GM23338 (cell line): ENCODE results near the gene VWA2. TPM values are rescaled to one million over a fixed set of nuclear protein-coding genes. Genes with fewer than 3 reads are reported as not detected.

Experiments
- ATAC-seq: fragments of 200-7000 bp; cut with Tn5 transposase; 3 replicates; pipeline ENCODE4 v1.9.1; 2020
- DNase-seq: peaks from one replicate; pipeline ENCODE4 v3.0.0-alpha.2; 2015; ENCODE audit warnings: low spot score
- H2AFZ ChIP-seq: fragments of 200-600 bp; sonication (generic); 2 replicates; pipeline ENCODE4 v1.8.0; 2016; ENCODE audit warnings: antibody characterized with exemption, mild to moderate bottlenecking, moderate library complexity
- H3F3A ChIP-seq: fragments of 200-600 bp; sonication (generic); replicated peaks from 2 replicates; pipeline ENCODE4 v1.8.0; 2017; ENCODE audit warnings: antibody characterized with exemption, mixed run types, low read depth
- H3K27ac ChIP-seq: fragments of 200-600 bp; sonication (generic); 2 replicates; pipeline ENCODE4 v1.6.1; 2016; ENCODE audit warnings: low read depth
- H3K27me3 ChIP-seq: fragments of 200-600 bp; sonication (generic); 2 replicates; pipeline ENCODE4 v1.8.0; 2016; ENCODE audit warnings: mild to moderate bottlenecking, mixed run types, moderate library complexity; ENCODE audit not compliant: insufficient read depth
- H3K36me3 ChIP-seq: fragments of 200-600 bp; sonication (generic); 2 replicates; pipeline ENCODE4 v1.8.0; 2016; ENCODE audit warnings: mild to moderate bottlenecking; ENCODE audit not compliant: insufficient read depth
- H3K4me1 ChIP-seq: fragments of 200-600 bp; sonication (generic); 2 replicates; pipeline ENCODE4 v1.8.0; 2016; ENCODE audit warnings: mild to moderate bottlenecking, moderate library complexity; ENCODE audit not compliant: insufficient read depth
- H3K4me2 ChIP-seq: fragments of 200-600 bp; sonication (generic); 2 replicates; pipeline ENCODE4 v1.7.1; 2017; ENCODE audit warnings: mixed run types
- H3K4me3 ChIP-seq: fragments of 200-600 bp; sonication (generic); 2 replicates; pipeline ENCODE4 v1.6.1; 2016; ENCODE audit warnings: mixed run types
- H3K79me2 ChIP-seq: fragments of 200-600 bp; sonication (generic); replicated peaks from 2 replicates; pipeline ENCODE4 v1.8.0; 2017; ENCODE audit warnings: mild to moderate bottlenecking; ENCODE audit not compliant: insufficient read depth
- H3K9me2 ChIP-seq: fragments of 200-600 bp; sonication (generic); 2 replicates; pipeline ENCODE4 v1.8.0; 2017; ENCODE audit not compliant: insufficient read depth
- H4K20me1 ChIP-seq: fragments of 200-600 bp; sonication (generic); replicated peaks from 2 replicates; pipeline ENCODE4 v1.8.0; 2017; ENCODE audit warnings: mild to moderate bottlenecking; ENCODE audit not compliant: insufficient read depth
- H3K27ac Mint-ChIP-seq: 2 replicates; pipeline ENCODE4 v1.8.0; 2020; ENCODE audit warnings: inconsistent platforms, mild to moderate bottlenecking, moderate library complexity, mixed read lengths
- H3K27me3 Mint-ChIP-seq: 3 replicates; pipeline ENCODE4 v1.8.0; 2022; ENCODE audit warnings: low read depth, mild to moderate bottlenecking, moderate library complexity, mixed read lengths, inconsistent platforms; ENCODE audit not compliant: insufficient read depth, poor library complexity
- H3K36me3 Mint-ChIP-seq: 3 replicates; pipeline ENCODE4 v1.8.0; 2021; ENCODE audit warnings: low read depth, mild to moderate bottlenecking, inconsistent platforms, moderate library complexity, mixed read lengths
- H3K4me1 Mint-ChIP-seq: 3 replicates; pipeline ENCODE4 v1.8.0; 2020; ENCODE audit warnings: mild to moderate bottlenecking, inconsistent platforms, mixed read lengths
- H3K4me3 Mint-ChIP-seq: 3 replicates; pipeline ENCODE4 v1.8.0; 2021; ENCODE audit warnings: moderate library complexity, mild to moderate bottlenecking, inconsistent platforms, mixed read lengths
- H3K9me3 Mint-ChIP-seq: 3 replicates; pipeline ENCODE4 v1.8.0; 2020; ENCODE audit warnings: moderate library complexity, mild to moderate bottlenecking, inconsistent platforms, mixed read lengths
- CREB1 ChIP-seq: fragments of 250-450 bp; sonication (Bioruptor Pico); IDR thresholded peaks from 2 replicates; pipeline ENCODE4 v1.5.0; 2020; ENCODE audit warnings: low read depth, mild to moderate bottlenecking, moderate library complexity
- CTCF ChIP-seq, 2 experiments: fragments of 200-600 bp in 1 of 2; sonication (generic) in 1 of 2; conservative IDR thresholded peaks; 2 replicates each; pipeline versions ENCODE4 v1.5.1 to v1.6.1; 2016 to 2017; ENCODE audit warnings: antibody characterized with exemption in 2 of 2, low read depth in 2 of 2, mild to moderate bottlenecking in 2 of 2, moderate library complexity in 1 of 2
- EZH2 ChIP-seq: fragments of 200-600 bp; sonication (generic); IDR thresholded peaks from one replicate; pipeline ENCODE4 v1.8.0; 2017; ENCODE audit warnings: antibody characterized with exemption, mild to moderate bottlenecking, low read depth; ENCODE audit not compliant: unreplicated experiment
- EZH2phosphoT487 ChIP-seq: fragments of 200-600 bp; sonication (generic); IDR thresholded peaks from one replicate; pipeline ENCODE4 v1.8.1; 2018; ENCODE audit warnings: antibody characterized with exemption; ENCODE audit not compliant: unreplicated experiment
- JUNB ChIP-seq: IDR thresholded peaks from one replicate; pipeline ENCODE4 v1.6.1; 2016; ENCODE audit warnings: antibody characterized with exemption; ENCODE audit not compliant: unreplicated experiment
- NANOG ChIP-seq: IDR thresholded peaks from 2 replicates; pipeline ENCODE4 v1.6.1; 2016; ENCODE audit warnings: antibody characterized with exemption, borderline replicate concordance
- POLR2AphosphoS5 ChIP-seq: IDR thresholded peaks from 2 replicates; pipeline ENCODE4 v1.6.1; 2016; ENCODE audit warnings: antibody characterized with exemption, low read depth
- STAT1 ChIP-seq: IDR thresholded peaks from one replicate; pipeline ENCODE4 v1.6.1; 2016; ENCODE audit warnings: antibody characterized with exemption; ENCODE audit not compliant: unreplicated experiment
- ZNF114 ChIP-seq: fragments of 250-450 bp; sonication (Bioruptor Pico); IDR thresholded peaks from 2 replicates; pipeline ENCODE4 v1.5.0; 2020; ENCODE audit warnings: mild to moderate bottlenecking, moderate library complexity
- ZNF331 ChIP-seq: fragments of 250-450 bp; sonication (Bioruptor Pico); IDR thresholded peaks from 2 replicates; pipeline ENCODE4 v1.5.0; 2020; ENCODE audit warnings: low read depth, mild to moderate bottlenecking, moderate library complexity
- polyA plus RNA-seq: library from polyadenylated mRNA; unstranded; fragments of >200 nt; fragmentation: Nextera tagmentation; extraction: Ambion mirVana; gene quantifications from 2 replicates; pipeline ENCODE4 v1.2.1, GENCODE V29; 2016
- total RNA-seq: library from RNA; depleted of rRNA; stranded (reverse); fragments of >200 nt; shearing (Covaris generic); gene quantifications from 2 replicates; pipeline ENCODE4 v1.2.3, GENCODE V29; 2014
- TF ChIP-seq, protein P1 (sequence below): IDR thresholded peaks from one replicate; pipeline ENCODE4 v1.6.1; 2018; ENCODE audit warnings: antibody characterized with exemption; ENCODE audit not compliant: unreplicated experiment
- TF ChIP-seq, protein P2 (sequence below): IDR thresholded peaks from 2 replicates; pipeline ENCODE4 v1.6.1; 2016; ENCODE audit warnings: antibody characterized with exemption
- TF ChIP-seq, protein P3 (sequence below): fragments of 250-450 bp; sonication (Bioruptor Pico); IDR thresholded peaks from 2 replicates; pipeline ENCODE4 v1.5.0; 2020; ENCODE audit warnings: mild to moderate bottlenecking, moderate library complexity

VWA2 gene
- total and polyA plus RNA-seq, 2 experiments from 2014 or later = 0.48 to 3.7 TPM

- H3K27ac Mint-ChIP-seq = no peak overlapping the region
- H3K4me1 Mint-ChIP-seq = peaks cover 4% of the 10 kb centered on the region
- no peaks in the 10 kb centered on the region for H3K9me3 Mint-ChIP-seq
These were observed 76.7 kb downstream of the VWA2 start for GRCh38 chr10:114315566-114316420.

More at GRCh38 chr10:114315566-114316420, 76.7 kb downstream of the VWA2 start:
- no peaks in the 10 kb centered on the region for H3F3A ChIP-seq
- ATAC-seq = no peak
- H4K20me1 ChIP-seq = no peaks in the 10 kb centered on the region
- H3K4me2 ChIP-seq = no peak overlapping the region
- 0 out of 2 replicates have a peak, but pooled peaks cover 4% of the 10 kb centered on the region for H3K4me1 ChIP-seq
- H3K4me3 Mint-ChIP-seq = no peak overlapping the region
- no peak overlapping the region for H3K4me3 ChIP-seq
- DNase-seq = no peak
- no peak overlapping the region for H3K27ac ChIP-seq
- H2AFZ ChIP-seq = no peak overlapping the region
- no peak for TF ChIP-seq EZH2
- TF ChIP-seq JUNB = no peak
- no peak for TF ChIP-seq ZNF114 (CRISPR knock-in tag)
- TF ChIP-seq, protein P1, sequence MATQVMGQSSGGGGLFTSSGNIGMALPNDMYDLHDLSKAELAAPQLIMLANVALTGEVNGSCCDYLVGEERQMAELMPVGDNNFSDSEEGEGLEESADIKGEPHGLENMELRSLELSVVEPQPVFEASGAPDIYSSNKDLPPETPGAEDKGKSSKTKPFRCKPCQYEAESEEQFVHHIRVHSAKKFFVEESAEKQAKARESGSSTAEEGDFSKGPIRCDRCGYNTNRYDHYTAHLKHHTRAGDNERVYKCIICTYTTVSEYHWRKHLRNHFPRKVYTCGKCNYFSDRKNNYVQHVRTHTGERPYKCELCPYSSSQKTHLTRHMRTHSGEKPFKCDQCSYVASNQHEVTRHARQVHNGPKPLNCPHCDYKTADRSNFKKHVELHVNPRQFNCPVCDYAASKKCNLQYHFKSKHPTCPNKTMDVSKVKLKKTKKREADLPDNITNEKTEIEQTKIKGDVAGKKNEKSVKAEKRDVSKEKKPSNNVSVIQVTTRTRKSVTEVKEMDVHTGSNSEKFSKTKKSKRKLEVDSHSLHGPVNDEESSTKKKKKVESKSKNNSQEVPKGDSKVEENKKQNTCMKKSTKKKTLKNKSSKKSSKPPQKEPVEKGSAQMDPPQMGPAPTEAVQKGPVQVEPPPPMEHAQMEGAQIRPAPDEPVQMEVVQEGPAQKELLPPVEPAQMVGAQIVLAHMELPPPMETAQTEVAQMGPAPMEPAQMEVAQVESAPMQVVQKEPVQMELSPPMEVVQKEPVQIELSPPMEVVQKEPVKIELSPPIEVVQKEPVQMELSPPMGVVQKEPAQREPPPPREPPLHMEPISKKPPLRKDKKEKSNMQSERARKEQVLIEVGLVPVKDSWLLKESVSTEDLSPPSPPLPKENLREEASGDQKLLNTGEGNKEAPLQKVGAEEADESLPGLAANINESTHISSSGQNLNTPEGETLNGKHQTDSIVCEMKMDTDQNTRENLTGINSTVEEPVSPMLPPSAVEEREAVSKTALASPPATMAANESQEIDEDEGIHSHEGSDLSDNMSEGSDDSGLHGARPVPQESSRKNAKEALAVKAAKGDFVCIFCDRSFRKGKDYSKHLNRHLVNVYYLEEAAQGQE = no peak
- no peak for TF ChIP-seq NANOG
- TF ChIP-seq, protein P2, sequence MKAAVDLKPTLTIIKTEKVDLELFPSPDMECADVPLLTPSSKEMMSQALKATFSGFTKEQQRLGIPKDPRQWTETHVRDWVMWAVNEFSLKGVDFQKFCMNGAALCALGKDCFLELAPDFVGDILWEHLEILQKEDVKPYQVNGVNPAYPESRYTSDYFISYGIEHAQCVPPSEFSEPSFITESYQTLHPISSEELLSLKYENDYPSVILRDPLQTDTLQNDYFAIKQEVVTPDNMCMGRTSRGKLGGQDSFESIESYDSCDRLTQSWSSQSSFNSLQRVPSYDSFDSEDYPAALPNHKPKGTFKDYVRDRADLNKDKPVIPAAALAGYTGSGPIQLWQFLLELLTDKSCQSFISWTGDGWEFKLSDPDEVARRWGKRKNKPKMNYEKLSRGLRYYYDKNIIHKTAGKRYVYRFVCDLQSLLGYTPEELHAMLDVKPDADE = no peak
- TF ChIP-seq ZNF331 = no peak
- no peak for TF ChIP-seq CTCF (conservative IDR thresholded peaks at IDR 0.05; ENCODE audit: low read depth in 2 of 2)
- TF ChIP-seq, protein P3, sequence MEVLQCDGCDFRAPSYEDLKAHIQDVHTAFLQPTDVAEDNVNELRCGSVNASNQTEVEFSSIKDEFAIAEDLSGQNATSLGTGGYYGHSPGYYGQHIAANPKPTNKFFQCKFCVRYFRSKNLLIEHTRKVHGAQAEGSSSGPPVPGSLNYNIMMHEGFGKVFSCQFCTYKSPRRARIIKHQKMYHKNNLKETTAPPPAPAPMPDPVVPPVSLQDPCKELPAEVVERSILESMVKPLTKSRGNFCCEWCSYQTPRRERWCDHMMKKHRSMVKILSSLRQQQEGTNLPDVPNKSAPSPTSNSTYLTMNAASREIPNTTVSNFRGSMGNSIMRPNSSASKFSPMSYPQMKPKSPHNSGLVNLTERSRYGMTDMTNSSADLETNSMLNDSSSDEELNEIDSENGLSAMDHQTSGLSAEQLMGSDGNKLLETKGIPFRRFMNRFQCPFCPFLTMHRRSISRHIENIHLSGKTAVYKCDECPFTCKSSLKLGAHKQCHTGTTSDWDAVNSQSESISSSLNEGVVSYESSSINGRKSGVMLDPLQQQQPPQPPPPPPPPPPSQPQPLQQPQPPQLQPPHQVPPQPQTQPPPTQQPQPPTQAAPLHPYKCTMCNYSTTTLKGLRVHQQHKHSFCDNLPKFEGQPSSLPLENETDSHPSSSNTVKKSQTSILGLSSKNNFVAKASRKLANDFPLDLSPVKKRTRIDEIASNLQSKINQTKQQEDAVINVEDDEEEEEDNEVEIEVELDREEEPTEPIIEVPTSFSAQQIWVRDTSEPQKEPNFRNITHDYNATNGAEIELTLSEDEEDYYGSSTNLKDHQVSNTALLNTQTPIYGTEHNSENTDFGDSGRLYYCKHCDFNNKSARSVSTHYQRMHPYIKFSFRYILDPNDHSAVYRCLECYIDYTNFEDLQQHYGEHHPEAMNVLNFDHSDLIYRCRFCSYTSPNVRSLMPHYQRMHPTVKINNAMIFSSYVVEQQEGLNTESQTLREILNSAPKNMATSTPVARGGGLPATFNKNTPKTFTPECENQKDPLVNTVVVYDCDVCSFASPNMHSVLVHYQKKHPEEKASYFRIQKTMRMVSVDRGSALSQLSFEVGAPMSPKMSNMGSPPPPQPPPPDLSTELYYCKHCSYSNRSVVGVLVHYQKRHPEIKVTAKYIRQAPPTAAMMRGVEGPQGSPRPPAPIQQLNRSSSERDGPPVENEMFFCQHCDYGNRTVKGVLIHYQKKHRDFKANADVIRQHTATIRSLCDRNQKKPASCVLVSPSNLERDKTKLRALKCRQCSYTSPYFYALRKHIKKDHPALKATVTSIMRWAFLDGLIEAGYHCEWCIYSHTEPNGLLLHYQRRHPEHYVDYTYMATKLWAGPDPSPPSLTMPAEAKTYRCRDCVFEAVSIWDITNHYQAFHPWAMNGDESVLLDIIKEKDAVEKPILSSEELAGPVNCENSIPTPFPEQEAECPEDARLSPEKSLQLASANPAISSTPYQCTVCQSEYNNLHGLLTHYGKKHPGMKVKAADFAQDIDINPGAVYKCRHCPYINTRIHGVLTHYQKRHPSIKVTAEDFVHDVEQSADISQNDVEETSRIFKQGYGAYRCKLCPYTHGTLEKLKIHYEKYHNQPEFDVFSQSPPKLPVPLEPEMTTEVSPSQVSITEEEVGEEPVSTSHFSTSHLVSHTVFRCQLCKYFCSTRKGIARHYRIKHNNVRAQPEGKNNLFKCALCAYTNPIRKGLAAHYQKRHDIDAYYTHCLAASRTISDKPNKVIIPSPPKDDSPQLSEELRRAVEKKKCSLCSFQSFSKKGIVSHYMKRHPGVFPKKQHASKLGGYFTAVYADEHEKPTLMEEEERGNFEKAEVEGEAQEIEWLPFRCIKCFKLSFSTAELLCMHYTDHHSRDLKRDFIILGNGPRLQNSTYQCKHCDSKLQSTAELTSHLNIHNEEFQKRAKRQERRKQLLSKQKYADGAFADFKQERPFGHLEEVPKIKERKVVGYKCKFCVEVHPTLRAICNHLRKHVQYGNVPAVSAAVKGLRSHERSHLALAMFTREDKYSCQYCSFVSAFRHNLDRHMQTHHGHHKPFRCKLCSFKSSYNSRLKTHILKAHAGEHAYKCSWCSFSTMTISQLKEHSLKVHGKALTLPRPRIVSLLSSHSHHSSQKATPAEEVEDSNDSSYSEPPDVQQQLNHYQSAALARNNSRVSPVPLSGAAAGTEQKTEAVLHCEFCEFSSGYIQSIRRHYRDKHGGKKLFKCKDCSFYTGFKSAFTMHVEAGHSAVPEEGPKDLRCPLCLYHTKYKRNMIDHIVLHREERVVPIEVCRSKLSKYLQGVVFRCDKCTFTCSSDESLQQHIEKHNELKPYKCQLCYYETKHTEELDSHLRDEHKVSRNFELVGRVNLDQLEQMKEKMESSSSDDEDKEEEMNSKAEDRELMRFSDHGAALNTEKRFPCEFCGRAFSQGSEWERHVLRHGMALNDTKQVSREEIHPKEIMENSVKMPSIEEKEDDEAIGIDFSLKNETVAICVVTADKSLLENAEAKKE (CRISPR knock-in tag) = no peak
- TF ChIP-seq POLR2AphosphoS5 = no peak
- TF ChIP-seq CREB1 (CRISPR knock-in tag) = no peak
- no peak for TF ChIP-seq EZH2phosphoT487
- TF ChIP-seq STAT1 = no peak
- no peaks in the 10 kb centered on the region for H3K36me3 ChIP-seq
- no peaks in the 10 kb centered on the region for H3K9me2 ChIP-seq
- no peaks in the 10 kb centered on the region for H3K27me3 Mint-ChIP-seq
- H3K79me2 ChIP-seq = no peaks in the 10 kb centered on the region
- no peaks in the 10 kb centered on the region for H3K27me3 ChIP-seq
- H3K36me3 Mint-ChIP-seq = no peaks in the 10 kb centered on the region
